H1 (cell line): Measurements from ENCODE around the gene FRMPD4. TPM values are rescaled to one million over a fixed set of nuclear protein-coding genes. Genes with fewer than 3 reads are reported as not detected.

Source experiments
- CTCF ChIA-PET: fragments of 300-600 bp; sonication (Branson Sonifier 250); formaldehyde crosslinking; loops from one replicate; lab custom pipeline; 2021; ENCODE audit not compliant: partially characterized antibody; lab: Charles Lee
- POLR2A ChIA-PET: fragments of 300-600 bp; sonication (Branson Sonifier 250); formaldehyde crosslinking; loops from one replicate; lab custom pipeline; 2021; ENCODE audit warnings: inconsistent platforms; ENCODE audit not compliant: partially characterized antibody; lab: Charles Lee
- DNase-seq, 2 experiments: peaks; one replicate each; pipeline versions ENCODE4 v3.0.0 to v3.0.0-alpha.2; 2010 to 2022; ENCODE audit warnings: low spot score in 2 of 2, low read depth in 1 of 2, mixed read lengths in 1 of 2
- FAIRE-seq: peaks from 2 replicates; lab custom pipeline; 2011; peaks lifted over from hg19 to GRCh38; lab: Jason Lieb, UNC
- H2AFZ ChIP-seq: 2 replicates; pipeline ENCODE4 v1.8.1; 2012; ENCODE audit warnings: low read length, inconsistent platforms
- H2AK5ac ChIP-seq: 2 replicates; pipeline ENCODE4 v1.6.1; 2013; ENCODE audit warnings: low read depth, low read length
- H2BK120ac ChIP-seq: replicated peaks from 2 replicates; pipeline ENCODE3; 2013; ENCODE audit warnings: low read depth, low read length, inconsistent platforms
- H2BK12ac ChIP-seq: 2 replicates; pipeline ENCODE4 v1.6.1; 2013; ENCODE audit warnings: low read depth, low read length
- H2BK15ac ChIP-seq: 2 replicates; pipeline ENCODE4 v1.6.1; 2013; ENCODE audit warnings: low read length
- H2BK20ac ChIP-seq: 2 replicates; pipeline ENCODE4 v1.6.1; 2013; ENCODE audit warnings: low read length
- H2BK5ac ChIP-seq: 2 replicates; pipeline ENCODE4 v1.6.1; 2013; ENCODE audit warnings: low read depth, low read length
- H3K14ac ChIP-seq: 2 replicates; pipeline ENCODE4 v1.6.1; 2013; ENCODE audit warnings: inconsistent platforms; ENCODE audit not compliant: insufficient read length
- H3K18ac ChIP-seq: 2 replicates; pipeline ENCODE4 v1.6.1; 2013; ENCODE audit warnings: low read length; ENCODE audit errors: extremely low read depth
- H3K23ac ChIP-seq: 2 replicates; pipeline ENCODE4 v1.6.1; 2013; ENCODE audit warnings: inconsistent platforms; ENCODE audit not compliant: insufficient read length
- H3K23me2 ChIP-seq: 2 replicates; pipeline ENCODE4 v1.6.1; 2013; ENCODE audit warnings: low read depth, low read length
- H3K27ac ChIP-seq: 2 replicates; pipeline ENCODE4 v1.6.1; 2011; ENCODE audit warnings: low read depth, low read length, inconsistent platforms
- H3K27me3 ChIP-seq, 4 experiments: replicated peaks in 1 of 4; 1 replicate in 1 of 4; 2 replicates in 3 of 4; pipeline versions ENCODE4 v1.6.1 to v1.8.1; 2011 to 2013; ENCODE audit warnings: low read length in 3 of 4, mild to moderate bottlenecking in 3 of 4, inconsistent platforms in 2 of 4, mixed read lengths in 2 of 4, moderate library complexity in 1 of 4; ENCODE audit not compliant: control insufficient read depth in 3 of 4, insufficient read depth in 3 of 4; ENCODE audit errors: extremely low read depth in 1 of 4
- H3K36me3 ChIP-seq, 4 experiments: 2 replicates each; pipeline versions ENCODE4 v1.6.1 to v1.8.1; 2011 to 2013; ENCODE audit warnings: mild to moderate bottlenecking in 4 of 4, low read length in 3 of 4, moderate library complexity in 2 of 4, control low read depth in 1 of 4, inconsistent platforms in 1 of 4; ENCODE audit not compliant: insufficient read depth in 4 of 4, control insufficient read depth in 2 of 4
- H3K4ac ChIP-seq: replicated peaks from 2 replicates; pipeline ENCODE3; 2013; ENCODE audit warnings: low read length, low read depth, mixed read lengths, inconsistent platforms; ENCODE audit not compliant: insufficient read length
- H3K4me1 ChIP-seq, 4 experiments: replicated peaks in 1 of 4; 1 replicate in 1 of 4; 2 replicates in 3 of 4; pipeline versions ENCODE4 v1.6.1 to v1.8.1; 2011 to 2013; ENCODE audit warnings: low read length in 3 of 4, inconsistent platforms in 2 of 4, mixed read lengths in 1 of 4; ENCODE audit not compliant: insufficient read depth in 4 of 4, control insufficient read depth in 3 of 4
- H3K4me2 ChIP-seq, 2 experiments: 2 replicates each; pipeline versions ENCODE4 v1.6.1 to v1.8.1; 2011 to 2013; ENCODE audit warnings: low read depth in 2 of 2, low read length in 2 of 2, control low read depth in 1 of 2, inconsistent platforms in 1 of 2, mild to moderate bottlenecking in 1 of 2; ENCODE audit not compliant: insufficient read depth in 1 of 2
- H3K4me3 ChIP-seq, 4 experiments: fragments of 200-600, 300-600 bp in 1 of 4; sonication (generic), shearing (Covaris generic), sonication (Bioruptor Twin) in 1 of 4; 2 replicates each; pipeline versions ENCODE4 v1.5.1 to v1.8.1; 2011 to 2016; ENCODE audit warnings: low read length in 4 of 4, low read depth in 3 of 4, control low read depth in 2 of 4, inconsistent platforms in 2 of 4, mild to moderate bottlenecking in 2 of 4, mixed read lengths in 1 of 4, moderate library complexity in 1 of 4; ENCODE audit not compliant: insufficient read depth in 2 of 4; ENCODE audit errors: extremely low read depth in 1 of 4
- H3K56ac ChIP-seq: replicated peaks from 2 replicates; pipeline ENCODE3; 2013; ENCODE audit warnings: low read depth, mild to moderate bottlenecking, mixed read lengths, low read length, inconsistent platforms; ENCODE audit not compliant: insufficient read length
- H3K79me1 ChIP-seq: 2 replicates; pipeline ENCODE4 v1.6.1; 2013; ENCODE audit warnings: low read depth, low read length, control low read depth
- H3K79me2 ChIP-seq, 2 experiments: 2 replicates each; pipeline versions ENCODE4 v1.6.1 to v1.8.1; 2012 to 2013; ENCODE audit warnings: low read length in 2 of 2, mild to moderate bottlenecking in 2 of 2, inconsistent platforms in 1 of 2; ENCODE audit not compliant: insufficient read depth in 2 of 2, control insufficient read depth in 1 of 2
- H3K9ac ChIP-seq, 4 experiments: replicated peaks in 1 of 4; 1 replicate in 1 of 4; 2 replicates in 3 of 4; pipeline versions ENCODE4 v1.6.1 to v1.8.1; 2011 to 2013; ENCODE audit warnings: low read depth in 3 of 4, low read length in 3 of 4, control low read depth in 2 of 4, mild to moderate bottlenecking in 2 of 4, moderate library complexity in 2 of 4, inconsistent platforms in 1 of 4; ENCODE audit errors: extremely low read depth in 1 of 4
- H3K9me3 ChIP-seq, 2 experiments: 2 replicates each; pipeline versions ENCODE4 v1.6.1 to v1.8.1; 2012 to 2013; ENCODE audit warnings: mild to moderate bottlenecking in 2 of 2, moderate library complexity in 2 of 2, control low read depth in 1 of 2, inconsistent platforms in 1 of 2, low read depth in 1 of 2, low read length in 1 of 2, mixed read lengths in 1 of 2; ENCODE audit not compliant: insufficient read depth in 2 of 2
- H4K20me1 ChIP-seq, 2 experiments: replicated peaks in 1 of 2; 2 replicates each; pipeline versions ENCODE3 to v1.8.1; 2011 to 2013; ENCODE audit warnings: inconsistent platforms in 2 of 2, low read length in 2 of 2, mild to moderate bottlenecking in 1 of 2; ENCODE audit not compliant: insufficient read depth in 2 of 2, control insufficient read depth in 1 of 2
- H4K5ac ChIP-seq: 2 replicates; pipeline ENCODE4 v1.6.1; 2013; ENCODE audit warnings: low read length, low read depth, mixed read lengths, inconsistent platforms; ENCODE audit not compliant: insufficient read length
- H4K8ac ChIP-seq: 2 replicates; pipeline ENCODE4 v1.8.0; 2013; ENCODE audit warnings: mild to moderate bottlenecking, moderate library complexity, low read length, inconsistent platforms; ENCODE audit not compliant: insufficient read depth; ENCODE audit errors: extremely low read depth
- H4K91ac ChIP-seq: replicated peaks from 2 replicates; pipeline ENCODE3; 2013; ENCODE audit warnings: low read length, mixed read lengths, inconsistent platforms; ENCODE audit not compliant: insufficient read length
- ASH2L ChIP-seq: fragments of 200-600, 300-600 bp; sonication (generic); IDR thresholded peaks from one replicate; pipeline ENCODE4 v1.7.1; 2017; ENCODE audit warnings: low read length
- ATF2 ChIP-seq: IDR thresholded peaks from 2 replicates; pipeline ENCODE4 v1.6.1; 2012; ENCODE audit warnings: low read length, inconsistent platforms
- BRCA1 ChIP-seq: IDR thresholded peaks from 2 replicates; pipeline ENCODE4 v1.6.1; 2012; ENCODE audit warnings: low read depth, low read length, improper control_type of control experiment
- RNF2 ChIP-seq: fragments of 200-900, 300-1000 bp; sonication (generic); IDR thresholded peaks from 2 replicates; pipeline ENCODE4 v1.7.1; 2016; ENCODE audit warnings: borderline replicate concordance, low read depth, mild to moderate bottlenecking, antibody characterized with exemption, low read length; ENCODE audit not compliant: poor library complexity, severe bottlenecking; ENCODE audit errors: missing control alignments
- SP2 ChIP-seq: IDR thresholded peaks from 2 replicates; pipeline ENCODE4 v1.6.1; 2012; ENCODE audit warnings: mild to moderate bottlenecking, low read length, inconsistent platforms
- SUZ12 ChIP-seq: fragments of 200-600 bp; sonication (generic); IDR thresholded peaks from 2 replicates; pipeline ENCODE4 v1.6.1; 2012; ENCODE audit warnings: mild to moderate bottlenecking, inconsistent platforms, low read length, moderate library complexity, mixed read lengths
- YY1 ChIP-seq: IDR thresholded peaks from 2 replicates; pipeline ENCODE4 v1.6.1; 2011; ENCODE audit warnings: low read depth, mild to moderate bottlenecking, low read length
- WGBS, 2 experiments: shearing (Covaris generic) in 1 of 2; methylation state at CpG; one replicate each; pipeline versions ENCODE4 v1.1.6 to v1.1.7; 2013 to 2015; ENCODE audit warnings: low lambda C conversion rate in 2 of 2, mixed read lengths in 2 of 2, inconsistent platforms in 1 of 2, low coverage in 1 of 2, missing lambda C conversion rate in 1 of 2; ENCODE audit not compliant: insufficient replicate concordance in 2 of 2, insufficient coverage in 1 of 2, insufficient read length in 1 of 2; ENCODE audit errors: extremely low coverage in 1 of 2, missing lambda C conversion rate in 1 of 2; 5-methylcytosine and 5-hydroxymethylcytosine counted together
- polyA plus RNA-seq, 7 experiments: library from polyadenylated mRNA; depleted of rRNA in 3 of 7; stranded (reverse) in 5 of 7; unstranded in 2 of 7; fragments of >200 nt in 5 of 7; fragments of 200-250 nt in 2 of 7; gene quantifications; 1 replicate in 5 of 7; 2 replicates in 1 of 7; 4 replicates in 1 of 7; pipeline versions ENCODE4 v1.2.1 to v1.2.3, GENCODE V29; 2011 to 2013; ENCODE audit warnings: missing spikeins in 2 of 7, mixed read lengths in 2 of 7
- total RNA-seq: library from RNA; stranded (reverse); fragmentation: NEBNext Ultra II Directional; extraction: Animal tissue kit (Norgen Biotek cat#: 25700); gene quantifications from 2 replicates; pipeline ENCODE4 v1.2.1, GENCODE V29; 2021
- TF ChIP-seq, protein P1 (sequence below): IDR thresholded peaks from 2 replicates; pipeline ENCODE4 v1.6.1; 2011; ENCODE audit warnings: low read depth, mild to moderate bottlenecking, low read length; ENCODE audit not compliant: insufficient read depth
- TF ChIP-seq, protein P2 (sequence below), 3 experiments: IDR thresholded peaks; 1 replicate in 2 of 3; 2 replicates in 1 of 3; pipeline versions ENCODE4 v1.5.1 to v1.6.1; 2011; ENCODE audit warnings: low read length in 3 of 3, mild to moderate bottlenecking in 3 of 3, inconsistent platforms in 2 of 3, low read depth in 1 of 3, moderate library complexity in 1 of 3; ENCODE audit not compliant: insufficient read depth in 1 of 3; ENCODE audit errors: control extremely low read depth in 1 of 3

FRMPD4 gene
- total and polyA plus RNA-seq, 2 of the 8 experiments (the other 6 are each of a cell fraction or from before 2014, with no cell fraction given): 0.02 to 0.37 TPM

DNA sequence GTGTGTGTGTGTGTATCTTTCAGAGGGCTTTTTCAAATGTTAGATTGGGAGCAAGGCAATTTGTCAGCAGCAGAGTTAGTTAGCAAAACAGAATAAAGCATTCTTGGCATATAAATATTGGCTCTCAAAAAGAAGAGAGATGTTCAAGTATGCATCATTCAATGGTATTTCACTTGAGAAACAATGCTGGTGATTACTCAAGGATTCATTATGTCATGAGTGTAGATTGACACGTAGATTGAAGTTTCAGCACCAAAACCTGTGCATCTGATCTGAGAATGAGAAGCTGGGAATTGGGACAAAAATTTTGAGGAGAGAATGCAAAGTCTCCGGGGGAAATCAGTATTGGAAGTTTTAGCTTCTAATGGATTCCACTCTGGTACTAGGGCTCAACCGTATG lies 241.4 kb downstream of the FRMPD4 start:
- Histone ChIP-seq H3K27me3 (no peaks in the 10 kb centered on the region), H3K9me3 (no peaks in the 10 kb centered on the region), H4K5ac (no peak overlapping the region), H3K18ac (no peak overlapping the region), H3K4me2 (no peak overlapping the region), H3K14ac (no peak overlapping the region), H2BK12ac (no peak overlapping the region), H3K4ac (no peak overlapping the region), H3K23ac (no peak overlapping the region), H3K36me3 (no peaks in the 10 kb centered on the region), H4K20me1 (no peaks in the 10 kb centered on the region), H4K91ac (no peak overlapping the region), H2BK120ac (no peak overlapping the region), H3K4me1 (no peaks in the 10 kb centered on the region), H3K56ac (no peak overlapping the region), H2AK5ac (no peak overlapping the region), H2BK20ac (no peak overlapping the region), H3K23me2 (no peaks in the 10 kb centered on the region), H2AFZ (no peak overlapping the region), H3K9ac (no peak overlapping the region), H3K79me1 (no peaks in the 10 kb centered on the region), H3K79me2 (no peaks in the 10 kb centered on the region), H3K27ac (no peak overlapping the region), H2BK5ac (no peak overlapping the region), H2BK15ac (no peak overlapping the region), H4K8ac (no peak overlapping the region), H3K4me3 (no peak overlapping the region)
- FAIRE-seq (no peak), DNase-seq (no peak)
- ChIA-PET POLR2A (no interaction called here), CTCF (interaction anchor here (1.1 kb wide), 1 partner anchor 8 kb away, joined by 3 read pairs; no protein-coding TSS in a partner anchor)
- 81% methylated on average over 3 of the region's 3 CpGs; no CpG with 5 or more reads in 1 of the 2 experiments for WGBS, 2 experiments
- TF ChIP-seq SUZ12 (no peak), BRCA1 (no peak), RNF2 (no peak), YY1 (no peak), ATF2 (no peak), ASH2L (no peak), SP2 (no peak)
- TF ChIP-seq, protein P1, sequence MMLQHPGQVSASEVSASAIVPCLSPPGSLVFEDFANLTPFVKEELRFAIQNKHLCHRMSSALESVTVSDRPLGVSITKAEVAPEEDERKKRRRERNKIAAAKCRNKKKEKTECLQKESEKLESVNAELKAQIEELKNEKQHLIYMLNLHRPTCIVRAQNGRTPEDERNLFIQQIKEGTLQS: no peak
- TF ChIP-seq, protein P2, sequence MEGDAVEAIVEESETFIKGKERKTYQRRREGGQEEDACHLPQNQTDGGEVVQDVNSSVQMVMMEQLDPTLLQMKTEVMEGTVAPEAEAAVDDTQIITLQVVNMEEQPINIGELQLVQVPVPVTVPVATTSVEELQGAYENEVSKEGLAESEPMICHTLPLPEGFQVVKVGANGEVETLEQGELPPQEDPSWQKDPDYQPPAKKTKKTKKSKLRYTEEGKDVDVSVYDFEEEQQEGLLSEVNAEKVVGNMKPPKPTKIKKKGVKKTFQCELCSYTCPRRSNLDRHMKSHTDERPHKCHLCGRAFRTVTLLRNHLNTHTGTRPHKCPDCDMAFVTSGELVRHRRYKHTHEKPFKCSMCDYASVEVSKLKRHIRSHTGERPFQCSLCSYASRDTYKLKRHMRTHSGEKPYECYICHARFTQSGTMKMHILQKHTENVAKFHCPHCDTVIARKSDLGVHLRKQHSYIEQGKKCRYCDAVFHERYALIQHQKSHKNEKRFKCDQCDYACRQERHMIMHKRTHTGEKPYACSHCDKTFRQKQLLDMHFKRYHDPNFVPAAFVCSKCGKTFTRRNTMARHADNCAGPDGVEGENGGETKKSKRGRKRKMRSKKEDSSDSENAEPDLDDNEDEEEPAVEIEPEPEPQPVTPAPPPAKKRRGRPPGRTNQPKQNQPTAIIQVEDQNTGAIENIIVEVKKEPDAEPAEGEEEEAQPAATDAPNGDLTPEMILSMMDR (IDR thresholded peaks at IDR 0.05; ENCODE audit: control extremely low read depth in 1 of 3, insufficient read depth in 1 of 3, low read depth in 1 of 3, low read length in 3 of 3): no peak
